H1 (cell line): ENCODE measurements around the gene GNG7. TPM values are rescaled to one million over a fixed set of nuclear protein-coding genes. Genes with fewer than 3 reads are reported as not detected.

ENCODE experiments used
- CTCF ChIA-PET: fragments of 300-600 bp; sonication (Branson Sonifier 250); formaldehyde crosslinking; loops from one replicate; lab custom pipeline; 2021; ENCODE audit not compliant: partially characterized antibody; lab: Charles Lee
- POLR2A ChIA-PET: fragments of 300-600 bp; sonication (Branson Sonifier 250); formaldehyde crosslinking; loops from one replicate; lab custom pipeline; 2021; ENCODE audit warnings: inconsistent platforms; ENCODE audit not compliant: partially characterized antibody; lab: Charles Lee
- DNase-seq, 2 experiments: peaks; one replicate each; pipeline versions ENCODE4 v3.0.0 to v3.0.0-alpha.2; 2010 to 2022; ENCODE audit warnings: low spot score in 2 of 2, low read depth in 1 of 2, mixed read lengths in 1 of 2
- FAIRE-seq: peaks from 2 replicates; lab custom pipeline; 2011; peaks lifted over from hg19 to GRCh38; lab: Jason Lieb, UNC
- H2AFZ ChIP-seq: 2 replicates; pipeline ENCODE4 v1.8.1; 2012; ENCODE audit warnings: low read length, inconsistent platforms
- H2AK5ac ChIP-seq: 2 replicates; pipeline ENCODE4 v1.6.1; 2013; ENCODE audit warnings: low read depth, low read length
- H2BK120ac ChIP-seq: replicated peaks from 2 replicates; pipeline ENCODE3; 2013; ENCODE audit warnings: low read depth, low read length, inconsistent platforms
- H2BK12ac ChIP-seq: 2 replicates; pipeline ENCODE4 v1.6.1; 2013; ENCODE audit warnings: low read depth, low read length
- H2BK15ac ChIP-seq: 2 replicates; pipeline ENCODE4 v1.6.1; 2013; ENCODE audit warnings: low read length
- H2BK20ac ChIP-seq: 2 replicates; pipeline ENCODE4 v1.6.1; 2013; ENCODE audit warnings: low read length
- H2BK5ac ChIP-seq: 2 replicates; pipeline ENCODE4 v1.6.1; 2013; ENCODE audit warnings: low read depth, low read length
- H3K14ac ChIP-seq: 2 replicates; pipeline ENCODE4 v1.6.1; 2013; ENCODE audit warnings: inconsistent platforms; ENCODE audit not compliant: insufficient read length
- H3K18ac ChIP-seq: 2 replicates; pipeline ENCODE4 v1.6.1; 2013; ENCODE audit warnings: low read length; ENCODE audit errors: extremely low read depth
- H3K23ac ChIP-seq: 2 replicates; pipeline ENCODE4 v1.6.1; 2013; ENCODE audit warnings: inconsistent platforms; ENCODE audit not compliant: insufficient read length
- H3K23me2 ChIP-seq: 2 replicates; pipeline ENCODE4 v1.6.1; 2013; ENCODE audit warnings: low read depth, low read length
- H3K27ac ChIP-seq: 2 replicates; pipeline ENCODE4 v1.6.1; 2011; ENCODE audit warnings: low read depth, low read length, inconsistent platforms
- H3K27me3 ChIP-seq, 4 experiments: replicated peaks in 1 of 4; 1 replicate in 1 of 4; 2 replicates in 3 of 4; pipeline versions ENCODE4 v1.6.1 to v1.8.1; 2011 to 2013; ENCODE audit warnings: low read length in 3 of 4, mild to moderate bottlenecking in 3 of 4, inconsistent platforms in 2 of 4, mixed read lengths in 2 of 4, moderate library complexity in 1 of 4; ENCODE audit not compliant: control insufficient read depth in 3 of 4, insufficient read depth in 3 of 4; ENCODE audit errors: extremely low read depth in 1 of 4
- H3K36me3 ChIP-seq, 4 experiments: 2 replicates each; pipeline versions ENCODE4 v1.6.1 to v1.8.1; 2011 to 2013; ENCODE audit warnings: mild to moderate bottlenecking in 4 of 4, low read length in 3 of 4, moderate library complexity in 2 of 4, control low read depth in 1 of 4, inconsistent platforms in 1 of 4; ENCODE audit not compliant: insufficient read depth in 4 of 4, control insufficient read depth in 2 of 4
- H3K4ac ChIP-seq: replicated peaks from 2 replicates; pipeline ENCODE3; 2013; ENCODE audit warnings: low read length, low read depth, mixed read lengths, inconsistent platforms; ENCODE audit not compliant: insufficient read length
- H3K4me1 ChIP-seq, 4 experiments: replicated peaks in 1 of 4; 1 replicate in 1 of 4; 2 replicates in 3 of 4; pipeline versions ENCODE4 v1.6.1 to v1.8.1; 2011 to 2013; ENCODE audit warnings: low read length in 3 of 4, inconsistent platforms in 2 of 4, mixed read lengths in 1 of 4; ENCODE audit not compliant: insufficient read depth in 4 of 4, control insufficient read depth in 3 of 4
- H3K4me2 ChIP-seq, 2 experiments: 2 replicates each; pipeline versions ENCODE4 v1.6.1 to v1.8.1; 2011 to 2013; ENCODE audit warnings: low read depth in 2 of 2, low read length in 2 of 2, control low read depth in 1 of 2, inconsistent platforms in 1 of 2, mild to moderate bottlenecking in 1 of 2; ENCODE audit not compliant: insufficient read depth in 1 of 2
- H3K4me3 ChIP-seq, 4 experiments: fragments of 200-600, 300-600 bp in 1 of 4; sonication (generic), shearing (Covaris generic), sonication (Bioruptor Twin) in 1 of 4; 2 replicates each; pipeline versions ENCODE4 v1.5.1 to v1.8.1; 2011 to 2016; ENCODE audit warnings: low read length in 4 of 4, low read depth in 3 of 4, control low read depth in 2 of 4, inconsistent platforms in 2 of 4, mild to moderate bottlenecking in 2 of 4, mixed read lengths in 1 of 4, moderate library complexity in 1 of 4; ENCODE audit not compliant: insufficient read depth in 2 of 4; ENCODE audit errors: extremely low read depth in 1 of 4
- H3K56ac ChIP-seq: replicated peaks from 2 replicates; pipeline ENCODE3; 2013; ENCODE audit warnings: low read depth, mild to moderate bottlenecking, mixed read lengths, low read length, inconsistent platforms; ENCODE audit not compliant: insufficient read length
- H3K79me1 ChIP-seq: 2 replicates; pipeline ENCODE4 v1.6.1; 2013; ENCODE audit warnings: low read depth, low read length, control low read depth
- H3K79me2 ChIP-seq, 2 experiments: 2 replicates each; pipeline versions ENCODE4 v1.6.1 to v1.8.1; 2012 to 2013; ENCODE audit warnings: low read length in 2 of 2, mild to moderate bottlenecking in 2 of 2, inconsistent platforms in 1 of 2; ENCODE audit not compliant: insufficient read depth in 2 of 2, control insufficient read depth in 1 of 2
- H3K9ac ChIP-seq, 4 experiments: replicated peaks in 1 of 4; 1 replicate in 1 of 4; 2 replicates in 3 of 4; pipeline versions ENCODE4 v1.6.1 to v1.8.1; 2011 to 2013; ENCODE audit warnings: low read depth in 3 of 4, low read length in 3 of 4, control low read depth in 2 of 4, mild to moderate bottlenecking in 2 of 4, moderate library complexity in 2 of 4, inconsistent platforms in 1 of 4; ENCODE audit errors: extremely low read depth in 1 of 4
- H3K9me3 ChIP-seq, 2 experiments: 2 replicates each; pipeline versions ENCODE4 v1.6.1 to v1.8.1; 2012 to 2013; ENCODE audit warnings: mild to moderate bottlenecking in 2 of 2, moderate library complexity in 2 of 2, control low read depth in 1 of 2, inconsistent platforms in 1 of 2, low read depth in 1 of 2, low read length in 1 of 2, mixed read lengths in 1 of 2; ENCODE audit not compliant: insufficient read depth in 2 of 2
- H4K20me1 ChIP-seq, 2 experiments: replicated peaks in 1 of 2; 2 replicates each; pipeline versions ENCODE3 to v1.8.1; 2011 to 2013; ENCODE audit warnings: inconsistent platforms in 2 of 2, low read length in 2 of 2, mild to moderate bottlenecking in 1 of 2; ENCODE audit not compliant: insufficient read depth in 2 of 2, control insufficient read depth in 1 of 2
- H4K5ac ChIP-seq: 2 replicates; pipeline ENCODE4 v1.6.1; 2013; ENCODE audit warnings: low read length, low read depth, mixed read lengths, inconsistent platforms; ENCODE audit not compliant: insufficient read length
- H4K8ac ChIP-seq: 2 replicates; pipeline ENCODE4 v1.8.0; 2013; ENCODE audit warnings: mild to moderate bottlenecking, moderate library complexity, low read length, inconsistent platforms; ENCODE audit not compliant: insufficient read depth; ENCODE audit errors: extremely low read depth
- H4K91ac ChIP-seq: replicated peaks from 2 replicates; pipeline ENCODE3; 2013; ENCODE audit warnings: low read length, mixed read lengths, inconsistent platforms; ENCODE audit not compliant: insufficient read length
- CBX8 ChIP-seq: fragments of 300-800, 300-1000 bp; sonication (generic); IDR thresholded peaks from 2 replicates; pipeline ENCODE4 v1.7.1; 2016; ENCODE audit warnings: low read depth, low read length, borderline replicate concordance
- KDM5A ChIP-seq: fragments of 200-600 bp; IDR thresholded peaks from 2 replicates; pipeline ENCODE4 v1.7.1; 2012; ENCODE audit warnings: mild to moderate bottlenecking, low read length, inconsistent platforms, mixed read lengths
- NANOG ChIP-seq: IDR thresholded peaks from 2 replicates; pipeline ENCODE4 v1.6.1; 2011; ENCODE audit warnings: low read length, low read depth, mild to moderate bottlenecking, inconsistent platforms; ENCODE audit not compliant: insufficient read depth, poor library complexity, severe bottlenecking
- POLR2A ChIP-seq, 2 experiments: IDR thresholded peaks; 1 replicate in 1 of 2; 2 replicates in 1 of 2; pipeline ENCODE4 v1.6.1; 2011; ENCODE audit warnings: low read depth in 2 of 2, low read length in 2 of 2, mild to moderate bottlenecking in 2 of 2; ENCODE audit errors: control extremely low read depth in 1 of 2
- TAF1 ChIP-seq: IDR thresholded peaks from 2 replicates; pipeline ENCODE4 v1.6.1; 2011; ENCODE audit warnings: mild to moderate bottlenecking, low read depth, low read length
- WGBS, 2 experiments: shearing (Covaris generic) in 1 of 2; methylation state at CpG; one replicate each; pipeline versions ENCODE4 v1.1.6 to v1.1.7; 2013 to 2015; ENCODE audit warnings: low lambda C conversion rate in 2 of 2, mixed read lengths in 2 of 2, inconsistent platforms in 1 of 2, low coverage in 1 of 2, missing lambda C conversion rate in 1 of 2; ENCODE audit not compliant: insufficient replicate concordance in 2 of 2, insufficient coverage in 1 of 2, insufficient read length in 1 of 2; ENCODE audit errors: extremely low coverage in 1 of 2, missing lambda C conversion rate in 1 of 2; 5-methylcytosine and 5-hydroxymethylcytosine counted together
- polyA plus RNA-seq, 7 experiments: library from polyadenylated mRNA; depleted of rRNA in 3 of 7; stranded (reverse) in 5 of 7; unstranded in 2 of 7; fragments of >200 nt in 5 of 7; fragments of 200-250 nt in 2 of 7; gene quantifications; 1 replicate in 5 of 7; 2 replicates in 1 of 7; 4 replicates in 1 of 7; pipeline versions ENCODE4 v1.2.1 to v1.2.3, GENCODE V29; 2011 to 2013; ENCODE audit warnings: missing spikeins in 2 of 7, mixed read lengths in 2 of 7
- total RNA-seq: library from RNA; stranded (reverse); fragmentation: NEBNext Ultra II Directional; extraction: Animal tissue kit (Norgen Biotek cat#: 25700); gene quantifications from 2 replicates; pipeline ENCODE4 v1.2.1, GENCODE V29; 2021

The GNG7 gene
- total and polyA plus RNA-seq, 2 of the 8 experiments (the other 6 are each of a cell fraction or from before 2014, with no cell fraction given), result 2.8 to 7.8 TPM

GRCh38 chr19:2618611-2619010 lies 83.9 kb downstream of the GNG7 start:
- ChIA-PET POLR2A (interaction anchor here (0.6 to 12.5 kb wide), 3 partner anchors 10 to 387 kb away, joined by 4 to 135 read pairs (median 4); partner anchors contain the start of gene GADD45B), CTCF (interaction anchor here (0.8 to 1.6 kb wide), 7 partner anchors 11 to 155 kb away, joined by 3 to 4 read pairs (median 3); no protein-coding TSS in a partner anchor)
- no peaks in the 10 kb centered on the region for H4K20me1 ChIP-seq
- no peak overlapping the region for H3K56ac ChIP-seq
- H3K4me2 ChIP-seq, result no peak overlapping the region
- peaks cover 0 to 3% (median 0%) of the 10 kb centered on the region in 4 experiments; a peak in 1 of 7 replicates for H3K4me1 ChIP-seq
- no peaks in the 10 kb centered on the region for H3K36me3 ChIP-seq
- no peaks in the 10 kb centered on the region; a peak in 1 of 4 replicates for H3K79me2 ChIP-seq
- H3K23me2 ChIP-seq, result no peaks in the 10 kb centered on the region
- no peak overlapping the region for H2AFZ ChIP-seq
- no peak for FAIRE-seq
- peaks cover 5 to 10% of the 10 kb centered on the region in 2 experiments; a peak in 3 of 4 replicates for H3K9me3 ChIP-seq
- H2BK20ac ChIP-seq, result no peak overlapping the region
- H3K23ac ChIP-seq, result no peak overlapping the region
- H2BK15ac ChIP-seq, result no peak overlapping the region
- no peak overlapping the region for H4K91ac ChIP-seq
- H3K79me1 ChIP-seq, result no peaks in the 10 kb centered on the region
- H3K18ac ChIP-seq, result no peak overlapping the region
- H2BK12ac ChIP-seq, result no peak overlapping the region
- H3K4me3 ChIP-seq, result no peak overlapping the region
- H4K8ac ChIP-seq, result no peak overlapping the region
- 87% methylated on average over 10 of the region's 10 CpGs; no CpG with 5 or more reads in 1 of the 2 experiments for WGBS, 2 experiments
- H2BK120ac ChIP-seq, result no peak overlapping the region
- H2AK5ac ChIP-seq, result no peak overlapping the region
- no peak for DNase-seq
- H4K5ac ChIP-seq, result no peak overlapping the region
- H3K27ac ChIP-seq, result no peak overlapping the region
- H3K4ac ChIP-seq, result no peak overlapping the region
- H3K9ac ChIP-seq, result no peak overlapping the region
- no peak overlapping the region for H2BK5ac ChIP-seq
- peaks cover 0 to 7% (median 2%) of the 10 kb centered on the region in 4 experiments; a peak in 1 of 7 replicates for H3K27me3 ChIP-seq
- no peak overlapping the region for H3K14ac ChIP-seq
- TF ChIP-seq CBX8 (no peak), TAF1 (no peak), POLR2A (IDR thresholded peaks at IDR 0.05; ENCODE audit: control extremely low read depth in 1 of 2, low read depth in 2 of 2, low read length in 2 of 2) (no peak), KDM5A (no peak), NANOG (no peak)
